WTC11 (cell line): ENCODE data around the gene DOCK1. TPM values are rescaled to one million over a fixed set of nuclear protein-coding genes. Genes with fewer than 3 reads are reported as not detected.
A peak's percentile ranks its signal among the peaks of the same experiment; 100 is the strongest.

Source experiments
- ATAC-seq: fragments of 200-7000 bp; cut with Tn5 transposase; 2 replicates; pipeline ENCODE4 v1.10.0; 2021; ENCODE audit warnings: mild to moderate bottlenecking, moderate library complexity
- CTCF ChIA-PET: fragments of 300-600 bp; sonication (Branson Sonifier 250); formaldehyde crosslinking; loops from one replicate; lab custom pipeline; 2021; ENCODE audit warnings: antibody characterized with exemption; lab: Charles Lee
- POLR2A ChIA-PET: fragments of 350-600 bp; sonication (Branson Sonifier 250); formaldehyde crosslinking; loops from one replicate; lab custom pipeline; 2021; ENCODE audit warnings: antibody characterized with exemption; lab: Charles Lee
- DNase-seq: peaks from one replicate; pipeline ENCODE4 v3.0.0; 2021; ENCODE audit warnings: low spot score
- H3K27ac Mint-ChIP-seq: 2 replicates; pipeline ENCODE4 v1.8.0; 2021; ENCODE audit warnings: mixed read lengths
- H3K27me3 Mint-ChIP-seq: 2 replicates; pipeline ENCODE4 v1.8.0; 2021; ENCODE audit warnings: low read depth, mild to moderate bottlenecking, moderate library complexity, mixed read lengths
- H3K36me3 Mint-ChIP-seq: 2 replicates; pipeline ENCODE4 v1.8.0; 2021; ENCODE audit warnings: mixed read lengths
- H3K4me1 Mint-ChIP-seq: 2 replicates; pipeline ENCODE4 v1.8.0; 2022; ENCODE audit warnings: mixed read lengths
- H3K4me3 Mint-ChIP-seq: 2 replicates; pipeline ENCODE4 v1.8.0; 2021; ENCODE audit warnings: mild to moderate bottlenecking, moderate library complexity, mixed read lengths
- H3K9me3 Mint-ChIP-seq: 2 replicates; pipeline ENCODE4 v1.8.0; 2021; ENCODE audit warnings: mixed read lengths
- ATF3 ChIP-seq: sonication (generic); formaldehyde crosslinking; conservative IDR thresholded peaks from 2 replicates; pipeline ENCODE4 v1.8.1; 2022; ENCODE audit warnings: mild to moderate bottlenecking, missing genetic modification reagents
- CREM ChIP-seq: sonication (generic); formaldehyde crosslinking; IDR thresholded peaks from 2 replicates; pipeline ENCODE4 v1.8.1; 2022; ENCODE audit warnings: mild to moderate bottlenecking, missing genetic modification reagents, moderate library complexity
- GABPB1 ChIP-seq: sonication (generic); formaldehyde crosslinking; IDR thresholded peaks from 2 replicates; pipeline ENCODE4 v1.8.1; 2023; ENCODE audit warnings: mild to moderate bottlenecking, missing genetic modification reagents
- GRHL2 ChIP-seq: fragments of 250-450 bp; sonication (Bioruptor Pico); IDR thresholded peaks from 2 replicates; pipeline ENCODE4 v1.8.0; 2022; ENCODE audit warnings: mild to moderate bottlenecking, moderate library complexity; ENCODE audit not compliant: insufficient replicate concordance, severe bottlenecking
- GTF2I ChIP-seq: fragments of 250-450 bp; sonication (Bioruptor Pico); conservative IDR thresholded peaks from 2 replicates; pipeline ENCODE4 v1.4.0; 2021; ENCODE audit warnings: mild to moderate bottlenecking
- HMGA2 ChIP-seq: fragments of 250-450 bp; sonication (Bioruptor Pico); IDR thresholded peaks from 2 replicates; pipeline ENCODE4 v1.4.0; 2021; ENCODE audit warnings: mild to moderate bottlenecking, moderate library complexity
- MAX ChIP-seq: sonication (generic); formaldehyde crosslinking; IDR thresholded peaks from 2 replicates; pipeline ENCODE4 v1.8.0; 2022; ENCODE audit warnings: mild to moderate bottlenecking, missing genetic modification reagents
- NFATC4 ChIP-seq: fragments of 250-450 bp; sonication (Bioruptor Pico); IDR thresholded peaks from 2 replicates; pipeline ENCODE4 v1.9.0; 2021; ENCODE audit warnings: mild to moderate bottlenecking
- PRRX2 ChIP-seq: fragments of 250-450 bp; sonication (Bioruptor Pico); IDR thresholded peaks from 2 replicates; pipeline ENCODE4 v1.8.0; 2021; ENCODE audit warnings: mild to moderate bottlenecking
- RORB ChIP-seq: fragments of 250-450 bp; sonication (Bioruptor Pico); IDR thresholded peaks from 2 replicates; pipeline ENCODE4 v1.9.0; 2021; ENCODE audit warnings: mild to moderate bottlenecking
- SOX15 ChIP-seq: fragments of 250-450 bp; sonication (Bioruptor Pico); IDR thresholded peaks from 2 replicates; pipeline ENCODE4 v1.9.0; 2021; ENCODE audit warnings: mild to moderate bottlenecking
- TCF7 ChIP-seq: sonication (generic); formaldehyde crosslinking; IDR thresholded peaks from 2 replicates; pipeline ENCODE4 v1.8.0; 2022; ENCODE audit warnings: mild to moderate bottlenecking, low read depth, missing genetic modification reagents, moderate library complexity
- TEAD1 ChIP-seq: sonication (generic); formaldehyde crosslinking; IDR thresholded peaks from 2 replicates; pipeline ENCODE4 v1.8.0; 2022; ENCODE audit warnings: mild to moderate bottlenecking, missing genetic modification reagents
- TP53 ChIP-seq: sonication (generic); formaldehyde crosslinking; IDR thresholded peaks from 2 replicates; pipeline ENCODE4 v1.8.1; 2023; ENCODE audit warnings: mild to moderate bottlenecking, missing genetic modification reagents
- ZMAT4 ChIP-seq: fragments of 250-450 bp; sonication (Bioruptor Pico); IDR thresholded peaks from 2 replicates; pipeline ENCODE4 v1.9.0; 2021; ENCODE audit warnings: mild to moderate bottlenecking
- ZNF263 ChIP-seq: sonication (generic); formaldehyde crosslinking; IDR thresholded peaks from 2 replicates; pipeline ENCODE4 v1.8.1; 2022; ENCODE audit warnings: low read depth, mild to moderate bottlenecking, moderate library complexity, missing genetic modification reagents
- ZNF416 ChIP-seq: fragments of 250-450 bp; sonication (Bioruptor Pico); IDR thresholded peaks from 2 replicates; pipeline ENCODE4 v1.9.0; 2021; ENCODE audit warnings: mild to moderate bottlenecking, inconsistent platforms
- ZNF671 ChIP-seq: fragments of 250-450 bp; sonication (Bioruptor Pico); IDR thresholded peaks from 2 replicates; pipeline ENCODE4 v1.8.0; 2021; ENCODE audit warnings: mild to moderate bottlenecking
- total RNA-seq: library from RNA; stranded (reverse); gene quantifications from 3 replicates; pipeline ENCODE4 v1.2.3, GENCODE V29; 2021
- TF ChIP-seq, protein P1 (sequence below): sonication (generic); formaldehyde crosslinking; IDR thresholded peaks from 2 replicates; pipeline ENCODE4 v1.8.0; 2022; ENCODE audit warnings: mild to moderate bottlenecking, missing genetic modification reagents
- TF ChIP-seq, protein P2 (sequence below): sonication (generic); formaldehyde crosslinking; IDR thresholded peaks from 2 replicates; pipeline ENCODE4 v1.8.0; 2023; ENCODE audit warnings: mild to moderate bottlenecking, missing genetic modification reagents
- TF ChIP-seq, protein P3 (sequence below): sonication (generic); formaldehyde crosslinking; IDR thresholded peaks from 2 replicates; pipeline ENCODE4 v1.8.1; 2022; ENCODE audit warnings: low read depth, mild to moderate bottlenecking, moderate library complexity, missing genetic modification reagents, borderline replicate concordance
- TF ChIP-seq, protein P4 (sequence below): sonication (generic); formaldehyde crosslinking; IDR thresholded peaks from 2 replicates; pipeline ENCODE4 v1.8.1; 2023; ENCODE audit warnings: mild to moderate bottlenecking, missing genetic modification reagents, moderate library complexity
- TF ChIP-seq, protein P5 (sequence below): sonication (generic); formaldehyde crosslinking; IDR thresholded peaks from 2 replicates; pipeline ENCODE4 v1.8.0; 2023; ENCODE audit warnings: missing genetic modification reagents, mild to moderate bottlenecking, borderline replicate concordance

The DOCK1 gene
- total RNA-seq, 1 experiment from 2014 or later = 52.1 TPM

DNA sequence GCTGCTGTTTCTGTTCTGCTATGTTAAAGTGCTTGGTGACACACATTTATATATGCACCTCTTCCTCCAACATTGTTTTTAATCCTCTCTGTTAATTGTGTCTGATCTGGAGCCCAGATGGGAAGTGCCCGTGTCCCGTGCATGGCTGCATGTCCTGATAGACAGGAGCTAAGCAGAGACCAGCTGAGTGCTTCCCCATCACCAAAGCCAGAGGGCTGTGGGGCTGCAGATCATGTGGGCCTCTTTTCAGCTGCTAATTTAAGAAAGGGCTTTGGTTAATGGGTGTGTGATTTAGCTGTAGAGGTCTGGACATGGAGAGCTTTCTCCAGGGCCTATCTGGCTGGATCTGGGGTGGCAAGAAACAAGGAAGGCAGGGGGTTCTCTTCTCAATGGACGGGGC, 547.3 kb downstream of the DOCK1 start (continued):
- TF ChIP-seq, protein P1, sequence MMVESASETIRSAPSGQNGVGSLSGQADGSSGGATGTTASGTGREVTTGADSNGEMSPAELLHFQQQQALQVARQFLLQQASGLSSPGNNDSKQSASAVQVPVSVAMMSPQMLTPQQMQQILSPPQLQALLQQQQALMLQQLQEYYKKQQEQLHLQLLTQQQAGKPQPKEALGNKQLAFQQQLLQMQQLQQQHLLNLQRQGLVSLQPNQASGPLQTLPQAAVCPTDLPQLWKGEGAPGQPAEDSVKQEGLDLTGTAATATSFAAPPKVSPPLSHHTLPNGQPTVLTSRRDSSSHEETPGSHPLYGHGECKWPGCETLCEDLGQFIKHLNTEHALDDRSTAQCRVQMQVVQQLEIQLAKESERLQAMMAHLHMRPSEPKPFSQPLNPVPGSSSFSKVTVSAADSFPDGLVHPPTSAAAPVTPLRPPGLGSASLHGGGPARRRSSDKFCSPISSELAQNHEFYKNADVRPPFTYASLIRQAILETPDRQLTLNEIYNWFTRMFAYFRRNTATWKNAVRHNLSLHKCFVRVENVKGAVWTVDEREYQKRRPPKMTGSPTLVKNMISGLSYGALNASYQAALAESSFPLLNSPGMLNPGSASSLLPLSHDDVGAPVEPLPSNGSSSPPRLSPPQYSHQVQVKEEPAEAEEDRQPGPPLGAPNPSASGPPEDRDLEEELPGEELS (CRISPR knock-in tag) = no peak

DNA sequence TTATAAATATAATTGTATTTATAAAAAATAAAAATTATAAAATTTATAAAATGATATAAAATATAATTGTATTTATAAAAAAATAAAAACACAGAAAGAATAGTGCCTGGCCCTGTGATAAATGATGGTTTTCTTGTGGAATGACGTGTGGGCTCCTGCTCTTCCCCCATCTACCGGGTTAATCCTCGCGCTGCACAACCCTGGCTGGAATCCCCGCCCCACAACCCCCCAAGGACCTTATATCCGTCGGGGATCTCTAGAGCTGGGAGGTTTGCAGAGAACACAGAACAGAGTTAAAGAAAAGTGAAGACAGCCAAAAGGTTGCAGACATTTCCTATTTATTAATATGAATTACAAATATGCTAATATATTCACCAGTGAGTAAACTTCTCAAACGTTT, 548.5 kb downstream of the DOCK1 start:
- TF ChIP-seq SOX15 (CRISPR knock-in tag) (no peak), ZNF416 (CRISPR knock-in tag) (no peak), TCF7 (CRISPR knock-in tag) (no peak), HMGA2 (CRISPR knock-in tag) (peak; percentile 74; the same call in 1 of the 2 replicates)
- H3K27ac Mint-ChIP-seq = no peak overlapping the region
- CTCF ChIA-PET = no interaction called here

DNA sequence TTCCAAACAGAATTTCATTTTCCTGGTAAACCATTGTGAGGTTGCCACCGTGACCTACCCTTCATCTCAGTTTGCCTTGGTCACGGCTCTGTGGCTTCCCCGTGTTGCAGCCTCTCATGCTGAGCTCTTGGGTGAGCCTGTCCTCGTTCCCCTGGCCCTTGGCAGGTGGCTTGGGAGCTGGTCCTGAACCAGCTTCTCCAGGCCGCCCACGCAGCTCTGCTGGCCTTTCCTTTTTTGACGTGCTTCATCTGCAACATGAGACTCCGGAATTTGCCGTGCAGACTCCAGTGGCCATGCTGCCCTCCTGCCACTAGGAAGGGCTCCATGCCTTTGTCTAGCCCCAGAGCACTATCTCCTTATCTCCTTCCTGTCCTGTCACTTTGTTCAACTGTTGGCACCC, 550.9 kb downstream of the DOCK1 start:
- ChIA-PET POLR2A (no interaction called here), CTCF (no interaction called here)
- ATAC-seq (no peak), DNase-seq (no peak)
- H3K27ac Mint-ChIP-seq = no peak overlapping the region
- H3K36me3 Mint-ChIP-seq = peaks cover 15% of the 10 kb centered on the region
- peaks cover 8% of the 10 kb centered on the region for H3K4me1 Mint-ChIP-seq
- no peaks in the 10 kb centered on the region for H3K27me3 Mint-ChIP-seq
- H3K4me3 Mint-ChIP-seq = no peak overlapping the region
- H3K9me3 Mint-ChIP-seq = peaks cover 39% of the 10 kb centered on the region
- TF ChIP-seq, protein P2, sequence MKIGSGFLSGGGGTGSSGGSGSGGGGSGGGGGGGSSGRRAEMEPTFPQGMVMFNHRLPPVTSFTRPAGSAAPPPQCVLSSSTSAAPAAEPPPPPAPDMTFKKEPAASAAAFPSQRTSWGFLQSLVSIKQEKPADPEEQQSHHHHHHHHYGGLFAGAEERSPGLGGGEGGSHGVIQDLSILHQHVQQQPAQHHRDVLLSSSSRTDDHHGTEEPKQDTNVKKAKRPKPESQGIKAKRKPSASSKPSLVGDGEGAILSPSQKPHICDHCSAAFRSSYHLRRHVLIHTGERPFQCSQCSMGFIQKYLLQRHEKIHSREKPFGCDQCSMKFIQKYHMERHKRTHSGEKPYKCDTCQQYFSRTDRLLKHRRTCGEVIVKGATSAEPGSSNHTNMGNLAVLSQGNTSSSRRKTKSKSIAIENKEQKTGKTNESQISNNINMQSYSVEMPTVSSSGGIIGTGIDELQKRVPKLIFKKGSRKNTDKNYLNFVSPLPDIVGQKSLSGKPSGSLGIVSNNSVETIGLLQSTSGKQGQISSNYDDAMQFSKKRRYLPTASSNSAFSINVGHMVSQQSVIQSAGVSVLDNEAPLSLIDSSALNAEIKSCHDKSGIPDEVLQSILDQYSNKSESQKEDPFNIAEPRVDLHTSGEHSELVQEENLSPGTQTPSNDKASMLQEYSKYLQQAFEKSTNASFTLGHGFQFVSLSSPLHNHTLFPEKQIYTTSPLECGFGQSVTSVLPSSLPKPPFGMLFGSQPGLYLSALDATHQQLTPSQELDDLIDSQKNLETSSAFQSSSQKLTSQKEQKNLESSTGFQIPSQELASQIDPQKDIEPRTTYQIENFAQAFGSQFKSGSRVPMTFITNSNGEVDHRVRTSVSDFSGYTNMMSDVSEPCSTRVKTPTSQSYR (CRISPR knock-in tag) = no peak
- TF ChIP-seq PRRX2 (CRISPR knock-in tag) = no peak
- no peak for TF ChIP-seq ZMAT4
- TF ChIP-seq, protein P3, sequence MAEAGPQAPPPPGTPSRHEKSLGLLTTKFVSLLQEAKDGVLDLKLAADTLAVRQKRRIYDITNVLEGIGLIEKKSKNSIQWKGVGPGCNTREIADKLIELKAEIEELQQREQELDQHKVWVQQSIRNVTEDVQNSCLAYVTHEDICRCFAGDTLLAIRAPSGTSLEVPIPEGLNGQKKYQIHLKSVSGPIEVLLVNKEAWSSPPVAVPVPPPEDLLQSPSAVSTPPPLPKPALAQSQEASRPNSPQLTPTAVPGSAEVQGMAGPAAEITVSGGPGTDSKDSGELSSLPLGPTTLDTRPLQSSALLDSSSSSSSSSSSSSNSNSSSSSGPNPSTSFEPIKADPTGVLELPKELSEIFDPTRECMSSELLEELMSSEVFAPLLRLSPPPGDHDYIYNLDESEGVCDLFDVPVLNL (CRISPR knock-in tag) = no peak
- TF ChIP-seq MAX (CRISPR knock-in tag) = no peak
- no peak for TF ChIP-seq GRHL2
- TF ChIP-seq, protein P4, sequence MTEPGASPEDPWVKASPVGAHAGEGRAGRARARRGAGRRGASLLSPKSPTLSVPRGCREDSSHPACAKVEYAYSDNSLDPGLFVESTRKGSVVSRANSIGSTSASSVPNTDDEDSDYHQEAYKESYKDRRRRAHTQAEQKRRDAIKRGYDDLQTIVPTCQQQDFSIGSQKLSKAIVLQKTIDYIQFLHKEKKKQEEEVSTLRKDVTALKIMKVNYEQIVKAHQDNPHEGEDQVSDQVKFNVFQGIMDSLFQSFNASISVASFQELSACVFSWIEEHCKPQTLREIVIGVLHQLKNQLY (CRISPR knock-in tag) = no peak
- no peak for TF ChIP-seq NFATC4 (CRISPR knock-in tag)
- no peak for TF ChIP-seq ATF3 (CRISPR knock-in tag)
- TF ChIP-seq, protein P5, sequence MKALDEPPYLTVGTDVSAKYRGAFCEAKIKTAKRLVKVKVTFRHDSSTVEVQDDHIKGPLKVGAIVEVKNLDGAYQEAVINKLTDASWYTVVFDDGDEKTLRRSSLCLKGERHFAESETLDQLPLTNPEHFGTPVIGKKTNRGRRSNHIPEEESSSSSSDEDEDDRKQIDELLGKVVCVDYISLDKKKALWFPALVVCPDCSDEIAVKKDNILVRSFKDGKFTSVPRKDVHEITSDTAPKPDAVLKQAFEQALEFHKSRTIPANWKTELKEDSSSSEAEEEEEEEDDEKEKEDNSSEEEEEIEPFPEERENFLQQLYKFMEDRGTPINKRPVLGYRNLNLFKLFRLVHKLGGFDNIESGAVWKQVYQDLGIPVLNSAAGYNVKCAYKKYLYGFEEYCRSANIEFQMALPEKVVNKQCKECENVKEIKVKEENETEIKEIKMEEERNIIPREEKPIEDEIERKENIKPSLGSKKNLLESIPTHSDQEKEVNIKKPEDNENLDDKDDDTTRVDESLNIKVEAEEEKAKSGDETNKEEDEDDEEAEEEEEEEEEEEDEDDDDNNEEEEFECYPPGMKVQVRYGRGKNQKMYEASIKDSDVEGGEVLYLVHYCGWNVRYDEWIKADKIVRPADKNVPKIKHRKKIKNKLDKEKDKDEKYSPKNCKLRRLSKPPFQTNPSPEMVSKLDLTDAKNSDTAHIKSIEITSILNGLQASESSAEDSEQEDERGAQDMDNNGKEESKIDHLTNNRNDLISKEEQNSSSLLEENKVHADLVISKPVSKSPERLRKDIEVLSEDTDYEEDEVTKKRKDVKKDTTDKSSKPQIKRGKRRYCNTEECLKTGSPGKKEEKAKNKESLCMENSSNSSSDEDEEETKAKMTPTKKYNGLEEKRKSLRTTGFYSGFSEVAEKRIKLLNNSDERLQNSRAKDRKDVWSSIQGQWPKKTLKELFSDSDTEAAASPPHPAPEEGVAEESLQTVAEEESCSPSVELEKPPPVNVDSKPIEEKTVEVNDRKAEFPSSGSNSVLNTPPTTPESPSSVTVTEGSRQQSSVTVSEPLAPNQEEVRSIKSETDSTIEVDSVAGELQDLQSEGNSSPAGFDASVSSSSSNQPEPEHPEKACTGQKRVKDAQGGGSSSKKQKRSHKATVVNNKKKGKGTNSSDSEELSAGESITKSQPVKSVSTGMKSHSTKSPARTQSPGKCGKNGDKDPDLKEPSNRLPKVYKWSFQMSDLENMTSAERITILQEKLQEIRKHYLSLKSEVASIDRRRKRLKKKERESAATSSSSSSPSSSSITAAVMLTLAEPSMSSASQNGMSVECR = no peak
- no peak for TF ChIP-seq TP53 (CRISPR knock-in tag)
- no peak for TF ChIP-seq ZNF263 (CRISPR knock-in tag)
- no peak for TF ChIP-seq CREM
- TF ChIP-seq ZNF416 (CRISPR knock-in tag) = no peak
- no peak for TF ChIP-seq RORB (CRISPR knock-in tag)
- no peak for TF ChIP-seq ZNF671 (CRISPR knock-in tag)
- no peak for TF ChIP-seq GABPB1 (CRISPR knock-in tag)
- no peak for TF ChIP-seq TEAD1 (CRISPR knock-in tag)
- TF ChIP-seq GTF2I (CRISPR knock-in tag) = no peak

More for the DNA sequence above, 548.5 kb downstream of the DOCK1 start:
- peaks cover 8% of the 10 kb centered on the region for H3K4me1 Mint-ChIP-seq
- H3K27me3 Mint-ChIP-seq = no peaks in the 10 kb centered on the region
- DNase-seq (no peak), ATAC-seq (no peak)
- peaks cover 12% of the 10 kb centered on the region; the same call in 1 of the 2 replicates for H3K36me3 Mint-ChIP-seq
- no peak overlapping the region for H3K4me3 Mint-ChIP-seq
- POLR2A ChIA-PET = no interaction called here
- H3K9me3 Mint-ChIP-seq = peaks cover 22% of the 10 kb centered on the region
